ENCODE measurements around the gene THOC2. TPM values are rescaled to one million over a fixed set of nuclear protein-coding genes. Genes with fewer than 3 reads are reported as not detected.

THOC2 gene
- total and polyA plus RNA-seq, 3 experiments from 2014 or later = 54.6 to 69.5 (median 63.0) TPM

GRCh38 chrX:123648028-123648810, 84.6 kb downstream of the THOC2 start:
- DNase-seq = peak in 1 of 5 donors; percentile 23
- peaks cover 0 to 9% of the 10 kb centered on the region in 2 donors for H3K27me3 Mint-ChIP-seq
- Histone ChIP-seq H3K36me3 (ENCODE audit: insufficient read depth, low read length) (no peaks in the 10 kb centered on the region), H3K4me1 (ENCODE audit: insufficient read depth, low read length) (no peaks in the 10 kb centered on the region), H3K27me3 (ENCODE audit: insufficient read depth, low read length, poor library complexity, severe bottlenecking) (no peaks in the 10 kb centered on the region), H3K27ac (ENCODE audit: low read depth, low read length) (no peak overlapping the region), H3K9me3 (ENCODE audit: low read length) (no peaks in the 10 kb centered on the region), H3K4me3 (ENCODE audit: low read length) (no peak overlapping the region)
- H3K36me3 Mint-ChIP-seq = peaks cover 0 to 48% (median 2%) of the 10 kb centered on the region in 3 donors
- POLR2A ChIA-PET = no interaction called here
- CTCF ChIA-PET = no interaction called here
- peak overlapping the region in 1 of 7 donors; percentile 14 for H3K4me3 Mint-ChIP-seq
- H3K4me1 Mint-ChIP-seq = peaks cover 27 to 46% (median 40%) of the 10 kb centered on the region in 3 donors
- H3K27ac Mint-ChIP-seq = peak overlapping the region in 1 of 8 donors; percentile 17
- no peaks in the 10 kb centered on the region for H3K9me3 Mint-ChIP-seq

DNA sequence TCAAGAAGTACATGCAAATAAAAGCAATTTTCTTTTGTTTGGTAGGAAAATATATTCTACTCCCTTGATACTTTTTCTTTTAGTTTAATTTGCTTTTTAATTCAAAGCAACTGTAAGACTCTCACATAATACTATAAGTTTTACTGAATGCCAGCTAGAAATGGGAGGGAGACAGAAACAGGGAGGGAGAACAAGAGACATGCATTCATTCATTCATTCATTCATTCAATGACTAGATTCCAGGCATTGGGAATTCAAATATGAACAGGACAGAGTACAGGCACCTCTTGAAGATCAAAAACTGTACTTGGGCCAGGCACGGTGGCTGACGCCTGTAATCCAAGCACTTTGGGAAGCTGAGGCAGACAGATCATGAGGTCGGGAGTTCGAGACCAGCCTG, 85.6 kb downstream of the THOC2 start:
- no peak overlapping the region for H3K4me3 Mint-ChIP-seq
- no peak for DNase-seq
- H3K27me3 Mint-ChIP-seq = peaks cover 0 to 9% of the 10 kb centered on the region in 2 donors
- Histone ChIP-seq H3K27ac (ENCODE audit: low read depth, low read length) (no peak overlapping the region), H3K27me3 (ENCODE audit: insufficient read depth, low read length, poor library complexity, severe bottlenecking) (no peaks in the 10 kb centered on the region), H3K36me3 (ENCODE audit: insufficient read depth, low read length) (no peaks in the 10 kb centered on the region), H3K9me3 (ENCODE audit: low read length) (no peaks in the 10 kb centered on the region), H3K4me1 (ENCODE audit: insufficient read depth, low read length) (no peaks in the 10 kb centered on the region), H3K4me3 (ENCODE audit: low read length) (no peak overlapping the region)
- CTCF ChIA-PET = no interaction called here
- POLR2A ChIA-PET = no interaction called here
- H3K9me3 Mint-ChIP-seq = no peaks in the 10 kb centered on the region
- peaks cover 0 to 49% (median 2%) of the 10 kb centered on the region in 3 donors for H3K36me3 Mint-ChIP-seq
- H3K27ac Mint-ChIP-seq = no peak overlapping the region
- H3K4me1 Mint-ChIP-seq = peaks cover 24 to 36% (median 31%) of the 10 kb centered on the region in 3 donors

DNA sequence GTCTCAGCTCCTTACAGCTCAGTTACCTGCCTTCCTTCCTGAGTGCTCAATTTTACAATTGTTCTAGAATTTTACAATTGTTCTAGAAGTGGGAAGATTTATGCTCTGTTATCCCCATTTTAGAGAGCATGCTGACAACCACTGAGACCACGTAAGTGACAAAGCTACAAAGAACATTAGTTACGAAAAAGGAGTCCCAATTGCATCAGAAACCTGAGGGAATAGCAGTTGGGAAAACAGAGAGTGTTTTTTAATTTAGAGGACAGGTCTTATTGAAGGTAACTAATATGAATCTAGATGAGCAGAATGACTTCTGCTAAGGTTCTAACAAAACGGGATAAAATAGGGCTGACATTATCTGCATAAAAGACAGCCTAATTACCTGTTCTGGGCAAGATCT, 103.3 kb downstream of the THOC2 start:
- H3K4me3 ChIP-seq (ENCODE audit: low read length) = no peak overlapping the region
- no peaks in the 10 kb centered on the region for H3K4me1 ChIP-seq (ENCODE audit: insufficient read depth, low read length)
- Mint-ChIP-seq H3K4me1 (peaks cover 0 to 3% (median 0%) of the 10 kb centered on the region in 3 donors), H3K27me3 (no peaks in the 10 kb centered on the region), H3K36me3 (peaks cover 0 to 70% (median 4%) of the 10 kb centered on the region in 3 donors), H3K9me3 (no peaks in the 10 kb centered on the region), H3K4me3 (no peak overlapping the region), H3K27ac (no peak overlapping the region)
- H3K36me3 ChIP-seq (ENCODE audit: insufficient read depth, low read length) = peaks cover 12% of the 10 kb centered on the region
- no peak overlapping the region for H3K27ac ChIP-seq (ENCODE audit: low read depth, low read length)
- no peaks in the 10 kb centered on the region for H3K27me3 ChIP-seq (ENCODE audit: insufficient read depth, low read length, poor library complexity, severe bottlenecking)
- H3K9me3 ChIP-seq (ENCODE audit: low read length) = no peaks in the 10 kb centered on the region
- DNase-seq = no peak
- CTCF ChIA-PET = no interaction called here
- POLR2A ChIA-PET = no interaction called here

GRCh38 chrX:123626962-123627361, 105.9 kb downstream of the THOC2 start:
- H3K27me3 ChIP-seq (ENCODE audit: insufficient read depth, low read length, poor library complexity, severe bottlenecking) = no peaks in the 10 kb centered on the region
- Mint-ChIP-seq H3K4me1 (peaks cover 0 to 3% (median 0%) of the 10 kb centered on the region in 3 donors), H3K36me3 (peaks cover 0 to 76% (median 7%) of the 10 kb centered on the region in 3 donors), H3K27me3 (no peaks in the 10 kb centered on the region), H3K27ac (peak overlapping the region in 1 of 8 donors; percentile 16), H3K4me3 (no peak overlapping the region), H3K9me3 (no peaks in the 10 kb centered on the region)
- no peak overlapping the region for H3K27ac ChIP-seq (ENCODE audit: low read depth, low read length)
- DNase-seq = no peak
- H3K4me3 ChIP-seq (ENCODE audit: low read length) = no peak overlapping the region
- POLR2A ChIA-PET = no interaction called here
- CTCF ChIA-PET = no interaction called here
- no peaks in the 10 kb centered on the region for H3K9me3 ChIP-seq (ENCODE audit: low read length)
- no peaks in the 10 kb centered on the region for H3K4me1 ChIP-seq (ENCODE audit: insufficient read depth, low read length)
- H3K36me3 ChIP-seq (ENCODE audit: insufficient read depth, low read length) = peaks cover 12% of the 10 kb centered on the region

GRCh38 chrX:123625952-123626351, 106.9 kb downstream of the THOC2 start:
- Mint-ChIP-seq H3K36me3 (peaks cover 0 to 75% (median 11%) of the 10 kb centered on the region in 3 donors), H3K27ac (no peak overlapping the region), H3K4me3 (no peak overlapping the region), H3K4me1 (peaks cover 0 to 3% (median 0%) of the 10 kb centered on the region in 3 donors), H3K27me3 (no peaks in the 10 kb centered on the region), H3K9me3 (no peaks in the 10 kb centered on the region)
- H3K9me3 ChIP-seq (ENCODE audit: low read length) = no peaks in the 10 kb centered on the region
- ChIA-PET CTCF (no interaction called here), POLR2A (no interaction called here)
- H3K27ac ChIP-seq (ENCODE audit: low read depth, low read length) = no peak overlapping the region
- H3K4me3 ChIP-seq (ENCODE audit: low read length) = no peak overlapping the region
- peaks cover 10% of the 10 kb centered on the region for H3K36me3 ChIP-seq (ENCODE audit: insufficient read depth, low read length)
- no peak for DNase-seq
- no peaks in the 10 kb centered on the region for H3K27me3 ChIP-seq (ENCODE audit: insufficient read depth, low read length, poor library complexity, severe bottlenecking)
- no peaks in the 10 kb centered on the region for H3K4me1 ChIP-seq (ENCODE audit: insufficient read depth, low read length)

DNA sequence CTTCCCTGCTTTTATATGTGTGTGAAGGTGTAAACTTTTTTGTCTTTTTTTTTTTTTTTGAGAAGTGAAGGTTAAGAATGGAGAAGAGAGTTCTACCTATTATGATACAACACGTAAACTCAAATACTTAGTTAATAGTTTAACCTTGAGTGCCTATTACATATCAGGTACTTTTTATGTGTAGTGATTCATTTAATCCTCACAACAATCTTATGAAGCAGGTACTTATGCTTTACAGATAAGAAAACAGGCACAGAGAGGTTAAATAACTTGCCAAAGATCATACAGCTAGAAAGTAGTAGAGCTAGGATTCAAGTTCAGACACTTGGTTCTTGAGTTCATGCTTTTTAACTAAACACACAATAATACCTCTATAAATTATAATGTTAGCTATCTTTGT, 107.4 kb downstream of the THOC2 start:
- Mint-ChIP-seq H3K27me3 (no peaks in the 10 kb centered on the region), H3K27ac (no peak overlapping the region), H3K9me3 (no peaks in the 10 kb centered on the region), H3K4me1 (peaks cover 0 to 3% (median 0%) of the 10 kb centered on the region in 3 donors), H3K4me3 (no peak overlapping the region), H3K36me3 (peaks cover 0 to 76% (median 11%) of the 10 kb centered on the region in 3 donors)
- Histone ChIP-seq H3K4me3 (ENCODE audit: low read length) (no peak overlapping the region), H3K4me1 (ENCODE audit: insufficient read depth, low read length) (no peaks in the 10 kb centered on the region), H3K9me3 (ENCODE audit: low read length) (no peaks in the 10 kb centered on the region), H3K27me3 (ENCODE audit: insufficient read depth, low read length, poor library complexity, severe bottlenecking) (no peaks in the 10 kb centered on the region), H3K27ac (ENCODE audit: low read depth, low read length) (no peak overlapping the region), H3K36me3 (ENCODE audit: insufficient read depth, low read length) (peaks cover 11% of the 10 kb centered on the region)
- ChIA-PET CTCF (no interaction called here), POLR2A (no interaction called here)
- no peak for DNase-seq

DNA sequence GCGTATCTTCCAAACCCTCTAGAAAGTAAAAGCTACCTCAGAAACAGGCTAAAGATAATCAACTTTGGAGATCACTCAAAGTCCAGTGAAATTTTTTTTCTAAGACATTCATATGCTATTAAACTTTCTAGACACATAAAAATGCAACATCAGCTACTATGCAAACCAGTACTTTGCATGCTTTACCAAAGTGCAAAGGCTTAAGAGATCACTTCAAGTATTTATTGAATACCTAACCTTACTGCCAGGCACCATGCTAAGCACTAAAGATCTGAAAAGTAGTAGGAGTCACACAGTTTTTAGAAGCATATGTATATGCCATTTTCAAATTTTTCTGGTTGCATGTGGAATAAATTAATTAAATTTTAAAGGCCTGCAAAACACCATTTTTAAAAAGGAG, 115.8 kb downstream of the THOC2 start:
- ChIA-PET CTCF (interaction anchor here (0.5 kb wide), 1 partner anchor 86 kb away, joined by 3 read pairs; no protein-coding TSS in a partner anchor), POLR2A (no interaction called here)
- Mint-ChIP-seq H3K27ac (no peak overlapping the region), H3K4me1 (peaks cover 0 to 2% (median 0%) of the 10 kb centered on the region in 3 donors), H3K27me3 (no peaks in the 10 kb centered on the region), H3K36me3 (peaks cover 0 to 52% (median 17%) of the 10 kb centered on the region in 3 donors), H3K9me3 (no peaks in the 10 kb centered on the region), H3K4me3 (no peak overlapping the region)
- Histone ChIP-seq H3K4me3 (ENCODE audit: low read length) (no peak overlapping the region), H3K27me3 (ENCODE audit: insufficient read depth, low read length, poor library complexity, severe bottlenecking) (no peaks in the 10 kb centered on the region), H3K4me1 (ENCODE audit: insufficient read depth, low read length) (no peaks in the 10 kb centered on the region), H3K27ac (ENCODE audit: low read depth, low read length) (no peak overlapping the region), H3K9me3 (ENCODE audit: low read length) (no peaks in the 10 kb centered on the region), H3K36me3 (ENCODE audit: insufficient read depth, low read length) (peaks cover 5% of the 10 kb centered on the region)
- no peak for DNase-seq

DNA sequence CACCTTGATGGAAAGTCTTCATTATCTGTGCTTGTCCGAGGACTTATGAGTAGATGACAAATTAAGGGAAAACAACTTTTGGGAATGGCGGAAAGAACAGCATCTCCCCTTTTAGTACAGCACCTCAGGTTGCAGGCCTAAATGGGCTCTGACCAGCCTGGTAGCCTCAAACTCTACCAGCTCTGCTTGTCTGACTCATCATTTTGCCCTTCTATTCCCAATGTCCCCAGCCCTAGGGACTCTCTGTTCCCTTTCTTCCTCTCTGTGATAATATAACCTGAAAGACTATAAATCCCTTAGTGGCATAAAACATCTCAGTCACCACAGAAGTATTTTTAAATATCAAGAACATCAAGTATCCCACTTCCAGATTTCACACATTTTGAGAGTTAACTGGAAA, 121.9 kb downstream of the THOC2 start:
- Histone ChIP-seq H3K4me1 (ENCODE audit: insufficient read depth, low read length) (no peaks in the 10 kb centered on the region), H3K9me3 (ENCODE audit: low read length) (no peaks in the 10 kb centered on the region), H3K4me3 (ENCODE audit: low read length) (no peak overlapping the region), H3K27ac (ENCODE audit: low read depth, low read length) (no peak overlapping the region), H3K36me3 (ENCODE audit: insufficient read depth, low read length) (no peaks in the 10 kb centered on the region), H3K27me3 (ENCODE audit: insufficient read depth, low read length, poor library complexity, severe bottlenecking) (no peaks in the 10 kb centered on the region)
- Mint-ChIP-seq H3K9me3 (no peaks in the 10 kb centered on the region), H3K27me3 (peaks cover 0 to 1% of the 10 kb centered on the region in 2 donors), H3K4me1 (peaks cover 0 to 2% (median 0%) of the 10 kb centered on the region in 3 donors), H3K36me3 (peaks cover 0 to 52% (median 12%) of the 10 kb centered on the region in 3 donors), H3K4me3 (no peak overlapping the region), H3K27ac (no peak overlapping the region)
- POLR2A ChIA-PET = no interaction called here
- no peak for DNase-seq
- CTCF ChIA-PET = no interaction called here

Measured in CD8-positive, alpha-beta memory T cell (primary cell).